HL-60 (cell line): ENCODE measurements around the gene MTPN.
A peak's percentile ranks its signal among the peaks of the same experiment; 100 is the strongest.

Experiments
- DNase-seq, 2 experiments: peaks; one replicate each; pipeline ENCODE4 v3.0.0-alpha.2; 2010 to 2020; ENCODE audit warnings: low read depth in 1 of 2, low spot score in 1 of 2
- H3K27ac ChIP-seq: fragments of 250-450 bp; sonication (Bioruptor Pico); replicated peaks from 2 replicates; pipeline ENCODE4 v1.5.1; 2020; ENCODE audit warnings: mild to moderate bottlenecking, moderate library complexity
- H3K27me3 ChIP-seq: fragments of 250-450 bp; sonication (Bioruptor Pico); 2 replicates; pipeline ENCODE4 v1.5.1; 2021; ENCODE audit warnings: mild to moderate bottlenecking, moderate library complexity; ENCODE audit not compliant: insufficient read depth, poor library complexity, severe bottlenecking
- H3K4me3 ChIP-seq: replicated peaks from 2 replicates; pipeline ENCODE4 v1.5.1; 2011; ENCODE audit warnings: mild to moderate bottlenecking, control low read depth, low read length; ENCODE audit not compliant: insufficient read depth
- CTCF ChIP-seq: IDR thresholded peaks from one replicate; pipeline ENCODE4 v1.5.1; 2011; ENCODE audit warnings: low read length, control low read depth, inconsistent platforms; ENCODE audit not compliant: insufficient read depth
- GABPA ChIP-seq: IDR thresholded peaks from 2 replicates; pipeline ENCODE4 v1.6.1; 2012; ENCODE audit warnings: low read depth
- POLR2AphosphoS5 ChIP-seq: IDR thresholded peaks from 2 replicates; pipeline ENCODE4 v1.6.1; 2012; ENCODE audit warnings: low read depth
- REST ChIP-seq: IDR thresholded peaks from 2 replicates; pipeline ENCODE4 v1.6.1; 2012; ENCODE audit warnings: low read depth; ENCODE audit not compliant: insufficient replicate concordance
- SPI1 ChIP-seq: IDR thresholded peaks from 2 replicates; pipeline ENCODE4 v1.6.1; 2012; ENCODE audit warnings: low read depth, mild to moderate bottlenecking, borderline replicate concordance

MTPN gene

GRCh38 chr7:136014659-136015058 lies 37.5 kb upstream of the MTPN start:
- Histone ChIP-seq H3K4me3 (no peak overlapping the region), H3K27me3 (peaks cover 8% of the 10 kb centered on the region), H3K27ac (no peak overlapping the region)
- TF ChIP-seq POLR2AphosphoS5, result no peak
- no peak for TF ChIP-seq GABPA
- TF ChIP-seq SPI1, result no peak
- TF ChIP-seq REST, result no peak
- TF ChIP-seq CTCF, result no peak
- no peak for DNase-seq

GRCh38 chr7:136012238-136012637 lies 35.1 kb upstream of the MTPN start:
- TF ChIP-seq CTCF (no peak), SPI1 (no peak), GABPA (no peak), REST (no peak), POLR2AphosphoS5 (no peak)
- peaks cover 8% of the 10 kb centered on the region for H3K27me3 ChIP-seq
- H3K4me3 ChIP-seq, result no peak overlapping the region
- no peak for DNase-seq
- no peak overlapping the region for H3K27ac ChIP-seq

- TF ChIP-seq POLR2AphosphoS5, result no peak
- TF ChIP-seq REST, result no peak
- TF ChIP-seq CTCF, result peak; percentile 9
- no peak for TF ChIP-seq GABPA
- TF ChIP-seq SPI1, result no peak
- DNase-seq, result peak in 1 of 2 experiments; percentile 4
- no peak overlapping the region for H3K4me3 ChIP-seq
- no peak overlapping the region for H3K27ac ChIP-seq
- no peaks in the 10 kb centered on the region for H3K27me3 ChIP-seq
These were observed 32.4 kb upstream of the MTPN start for GRCh38 chr7:136009488-136010079.
